Heart left ventricle (tissue), 16 donors: ENCODE data around the gene NCKAP5L. TPM values are rescaled to one million over a fixed set of nuclear protein-coding genes. Genes with fewer than 3 reads are reported as not detected.

Experiments
- ATAC-seq, 4 donors: fragments of 200-7000 bp; cut with Tn5 transposase; one replicate each; pipeline ENCODE4 v1.9.1; 2020 to 2022; ENCODE audit warnings: moderate library complexity in 4 of 4, mild to moderate bottlenecking in 3 of 4, moderate number of reproducible peaks in 1 of 4
- DNase-seq, 5 donors: peaks; one replicate each; pipeline ENCODE4 v3.0.0-alpha.2; 2020
- H3K27ac ChIP-seq, 12 donors: fragments of 200-600 bp; sonication (generic) in 4 of 12; one replicate each; pipeline versions ENCODE4 v1.5.0 to v1.8.0; 2016 to 2022; ENCODE audit warnings: mild to moderate bottlenecking in 2 of 12
- H3K27me3 ChIP-seq, 9 donors: fragments of 200-600 bp; sonication (generic) in 2 of 9; one replicate each; pipeline versions ENCODE4 v1.5.1 to v1.8.0; 2016 to 2022; ENCODE audit warnings: mild to moderate bottlenecking in 3 of 9
- H3K36me3 ChIP-seq, 9 donors: fragments of 200-600 bp; sonication (generic) in 2 of 9; one replicate each; pipeline versions ENCODE4 v1.5.0 to v1.8.0; 2018 to 2022; ENCODE audit warnings: mild to moderate bottlenecking in 2 of 9
- H3K4me1 ChIP-seq, 12 donors: fragments of 200-600 bp; sonication (generic) in 4 of 12; one replicate each; pipeline versions ENCODE4 v1.5.0 to v1.8.0; 2016 to 2022; ENCODE audit warnings: mild to moderate bottlenecking in 3 of 12
- H3K4me3 ChIP-seq, 12 donors: fragments of 200-600 bp; sonication (generic) in 4 of 12; one replicate each; pipeline versions ENCODE4 v1.5.0 to v1.8.0; 2017 to 2022; ENCODE audit warnings: mild to moderate bottlenecking in 9 of 12, moderate library complexity in 4 of 12
- H3K9me3 ChIP-seq, 12 donors: fragments of 200-600 bp; sonication (generic) in 4 of 12; one replicate each; pipeline versions ENCODE4 v1.5.0 to v1.8.0; 2016 to 2022; ENCODE audit warnings: mild to moderate bottlenecking in 1 of 12
- POLR2A ChIP-seq, 2 donors: fragments of 450-650 bp; IDR thresholded peaks; one replicate each; pipeline ENCODE4 v1.6.1; 2017; ENCODE audit warnings: antibody characterized with exemption in 2 of 2, mild to moderate bottlenecking in 2 of 2, moderate library complexity in 2 of 2
- WGBS, 4 donors: extraction: QIAGEN DNeasy Blood & Tissue Kit in 2 of 4; methylation state at CpG; one replicate each; pipeline versions ENCODE4 v1.1.5 to v1.1.7; 2013 to 2018; 5-methylcytosine and 5-hydroxymethylcytosine counted together
- intact Hi-C, 10 donors: fragments of 100-400 bp; cut with DNase I; formaldehyde crosslinking; loops; one replicate each; pipeline versions ENCODE4 v1.11.1 to v1.14.2; 2022
- polyA plus RNA-seq, 2 donors: library from polyadenylated mRNA; stranded (reverse); fragments of 200-250 nt; gene quantifications; one replicate each; pipeline ENCODE4 v1.2.3, GENCODE V29; 2013
- total RNA-seq, 9 donors: library from RNA; depleted of rRNA in 2 of 9; stranded (reverse); fragments of >200 nt in 2 of 9; fragmentation: NEBNext Ultra II Directional in 3 of 9; extraction: Animal tissue kit (Norgen Biotek cat#: 25700) in 3 of 9; gene quantifications; one replicate each; pipeline versions ENCODE4 v1.1.0 to v1.2.4, GENCODE V29; 2016 to 2023
- TF ChIP-seq, protein P1 (sequence below), 12 donors: fragments of 200-600 bp; sonication (generic) in 4 of 12; IDR thresholded peaks; one replicate each; pipeline versions ENCODE4 v1.5.0 to v1.8.0; 2018 to 2022; ENCODE audit warnings: antibody characterized with exemption in 12 of 12, mild to moderate bottlenecking in 5 of 12
- donor health status: ischemic (EF 13 %, LVEDD 7.1; RV severe dilation, severe dysfunction).
- donor health status: healthy with polysubstance abuse.
- donor health status: DM: no; HTN: yes; CAD: no.
- donor health status: DM: no; HTN: no; CAD: no.
- donor health status: ischemic (EF 25% LVEDD 6.9; RV normal size, moderate dysfunction).
- donor health status: ischemic (EF 25% LVEDD 5.7; RV mildly dilated, moderate dysfunction).
- donor health status: healthy.
- donor health status: DM: yes; HTN: yes; CAD: no.
- donor health status: ischemic (EF 35%, LVEDD 5.7; RV mildly dilated, moderate dysfunction).
- donor health status: nonischemic (EF 11% LVEDD 7.7; RV severe dilation, severe dysfunction).
- donor health status: DM: yes; HTN: yes; CAD: no.
- donor health status: PGD.
- donor health status: ischemic (EF 29% LVEDD 5.4; RV normal size, mild dysfunction).
- donor health status: nonischemic (EF 23%, LVEDD 6.1; RV moderate dilation, normal function).

Gene NCKAP5L
- total and polyA plus RNA-seq, 11 donors, result 14.1 to 35.0 (median 25.0) TPM

DNA sequence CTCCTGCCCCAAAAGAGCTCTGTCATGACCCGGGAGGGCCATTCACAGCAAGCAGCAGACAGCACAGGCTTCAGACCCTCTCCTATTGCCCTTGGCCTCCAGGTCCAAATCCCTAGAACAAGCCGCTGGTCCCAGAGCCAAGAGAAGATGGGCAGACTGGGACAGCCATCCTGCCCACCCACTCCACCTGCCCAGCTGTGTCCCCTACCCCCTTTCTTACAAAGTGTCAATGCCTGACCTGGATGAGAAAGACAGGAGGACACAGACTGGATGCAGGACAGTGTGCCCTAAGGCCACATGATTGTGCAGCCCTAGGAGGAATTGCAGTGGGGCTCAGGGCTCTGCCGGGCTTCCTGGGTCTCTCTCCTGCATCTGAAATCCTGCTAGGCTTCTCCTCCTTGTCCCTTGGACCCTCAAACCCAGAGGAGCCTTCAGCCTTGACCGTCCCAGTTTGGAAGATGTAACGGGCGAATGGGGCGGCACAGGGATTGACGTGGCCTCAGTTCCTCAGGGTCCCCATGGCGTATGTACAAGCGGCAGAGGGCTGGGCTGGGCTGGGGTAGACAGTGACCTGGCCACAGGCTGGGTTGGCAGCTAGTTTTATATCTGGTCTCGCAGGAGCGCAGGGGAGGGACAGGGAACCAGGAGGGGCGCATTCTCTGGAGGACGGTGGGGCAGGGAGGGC lies 41.7 kb upstream of the NCKAP5L start:
- peaks cover 0 to 6% (median 0%) of the 10 kb centered on the region in 9 donors for H3K27me3 ChIP-seq
- H3K9me3 ChIP-seq, result no peaks in the 10 kb centered on the region
- intact Hi-C loops, result loop anchor here (2.0 to 10.0 kb wide), 11 partner anchors 72 to 202 kb away; partner anchors contain the start of genes ASIC1 (in 8 of the 10) and AQP5 (in 1 of the 10)
- H3K4me3 ChIP-seq, result no peak overlapping the region
- no peak for DNase-seq
- TF ChIP-seq, protein P1, sequence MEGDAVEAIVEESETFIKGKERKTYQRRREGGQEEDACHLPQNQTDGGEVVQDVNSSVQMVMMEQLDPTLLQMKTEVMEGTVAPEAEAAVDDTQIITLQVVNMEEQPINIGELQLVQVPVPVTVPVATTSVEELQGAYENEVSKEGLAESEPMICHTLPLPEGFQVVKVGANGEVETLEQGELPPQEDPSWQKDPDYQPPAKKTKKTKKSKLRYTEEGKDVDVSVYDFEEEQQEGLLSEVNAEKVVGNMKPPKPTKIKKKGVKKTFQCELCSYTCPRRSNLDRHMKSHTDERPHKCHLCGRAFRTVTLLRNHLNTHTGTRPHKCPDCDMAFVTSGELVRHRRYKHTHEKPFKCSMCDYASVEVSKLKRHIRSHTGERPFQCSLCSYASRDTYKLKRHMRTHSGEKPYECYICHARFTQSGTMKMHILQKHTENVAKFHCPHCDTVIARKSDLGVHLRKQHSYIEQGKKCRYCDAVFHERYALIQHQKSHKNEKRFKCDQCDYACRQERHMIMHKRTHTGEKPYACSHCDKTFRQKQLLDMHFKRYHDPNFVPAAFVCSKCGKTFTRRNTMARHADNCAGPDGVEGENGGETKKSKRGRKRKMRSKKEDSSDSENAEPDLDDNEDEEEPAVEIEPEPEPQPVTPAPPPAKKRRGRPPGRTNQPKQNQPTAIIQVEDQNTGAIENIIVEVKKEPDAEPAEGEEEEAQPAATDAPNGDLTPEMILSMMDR (IDR thresholded peaks at IDR 0.05), result no peak
- TF ChIP-seq POLR2A (IDR thresholded peaks at IDR 0.05), result no peak
- no peak for ATAC-seq
- peaks cover 4 to 46% (median 29%) of the 10 kb centered on the region in 12 donors for H3K4me1 ChIP-seq
- H3K27ac ChIP-seq, result peak overlapping the region in 9 of 12 donors; percentile 24 to 78 (median 73)
- WGBS, 4 donors, result 86 to 94% (median 88%) methylated on average over 13 to 14 of the region's 14 CpGs
- H3K36me3 ChIP-seq, result no peaks in the 10 kb centered on the region

DNA sequence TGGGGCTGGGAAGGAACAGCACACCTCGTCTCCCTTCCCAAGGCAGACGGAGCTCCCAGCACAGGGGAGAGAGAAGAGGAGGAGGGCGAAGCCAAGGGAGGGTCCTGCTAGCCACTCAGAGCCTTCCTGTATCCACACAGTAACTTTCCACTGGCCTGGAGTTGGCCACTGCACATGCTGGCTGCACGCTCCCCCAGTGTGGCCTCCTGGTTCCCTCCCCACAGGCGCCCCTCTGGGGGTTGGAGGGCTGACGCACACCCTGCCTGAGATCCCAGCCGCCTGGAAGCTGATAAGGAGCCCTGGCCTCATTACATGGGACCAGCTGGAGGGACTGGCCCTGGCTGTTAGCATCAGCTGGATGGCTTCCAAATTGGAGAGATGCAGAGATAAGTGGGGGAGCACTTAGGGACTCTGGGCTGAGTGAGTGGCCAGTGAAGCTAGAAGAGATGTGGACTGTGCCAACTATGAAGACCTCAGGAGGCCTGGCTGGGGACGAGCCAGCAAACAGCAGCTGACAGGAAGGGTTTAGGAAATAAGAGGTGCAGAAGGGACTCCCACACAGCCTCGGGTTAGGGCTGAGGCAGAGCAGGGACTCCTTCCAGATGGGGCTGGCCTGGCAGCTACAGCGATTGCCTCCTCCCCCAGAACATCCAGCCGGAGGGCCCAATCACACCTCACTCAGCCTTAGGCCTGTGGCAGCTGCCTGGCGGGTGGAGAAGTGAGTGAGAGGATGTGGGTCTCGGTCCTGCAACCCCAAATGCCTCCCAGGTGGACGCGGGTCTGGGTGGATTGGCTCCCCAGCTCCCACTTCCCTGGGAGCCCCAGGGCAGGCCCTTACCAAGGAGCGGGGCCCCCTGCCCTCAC lies 41.0 kb upstream of the NCKAP5L start:
- peaks cover 0 to 6% (median 0%) of the 10 kb centered on the region in 9 donors for H3K27me3 ChIP-seq
- H3K4me1 ChIP-seq, result peaks cover 4 to 46% (median 29%) of the 10 kb centered on the region in 12 donors
- H3K36me3 ChIP-seq, result no peaks in the 10 kb centered on the region
- intact Hi-C loops, result loop anchor here (2.0 to 10.0 kb wide), 10 partner anchors 73 to 203 kb away; partner anchors contain the start of genes ASIC1 (in 7 of the 10) and AQP5 (in 1 of the 10)
- H3K27ac ChIP-seq, result peak overlapping the region in 11 of 12 donors; percentile 19 to 78 (median 69)
- no peaks in the 10 kb centered on the region for H3K9me3 ChIP-seq
- WGBS, 4 donors, result 2 to 13% (median 7%) methylated on average over 11 to 16 of the region's 16 CpGs
- peak; percentile 93 to 96 (median 94) for DNase-seq
- peak; percentile 92 to 97 (median 94) for ATAC-seq
- TF ChIP-seq, protein P1 (IDR thresholded peaks at IDR 0.05), result no peak
- TF ChIP-seq POLR2A (IDR thresholded peaks at IDR 0.05), result no peak
- H3K4me3 ChIP-seq, result no peak overlapping the region

DNA sequence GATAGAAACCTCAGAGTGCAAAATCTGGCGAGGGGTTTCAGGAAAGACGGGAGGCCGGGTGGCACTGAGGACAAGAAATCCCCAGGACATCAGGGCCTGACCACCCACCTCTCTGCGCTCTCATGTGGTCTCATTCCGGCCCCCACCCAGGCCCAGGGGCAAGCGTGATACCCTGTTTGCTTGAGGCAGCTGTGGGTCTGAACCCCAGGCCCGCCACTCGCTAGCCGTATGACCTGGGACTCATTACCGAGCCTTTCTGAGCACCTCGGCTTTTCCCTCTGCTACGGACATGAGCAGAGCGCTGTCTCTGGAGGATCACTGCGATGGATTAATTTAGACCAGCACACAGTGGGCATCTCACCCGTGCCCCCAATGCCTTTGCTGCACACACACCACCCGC lies 40.2 kb upstream of the NCKAP5L start:
- TF ChIP-seq, protein P1 (IDR thresholded peaks at IDR 0.05), result no peak
- TF ChIP-seq POLR2A (IDR thresholded peaks at IDR 0.05), result no peak
- Histone ChIP-seq H3K4me1 (peaks cover 4 to 45% (median 29%) of the 10 kb centered on the region in 12 donors), H3K4me3 (no peak overlapping the region), H3K36me3 (no peaks in the 10 kb centered on the region), H3K9me3 (no peaks in the 10 kb centered on the region), H3K27me3 (peaks cover 0 to 6% (median 0%) of the 10 kb centered on the region in 9 donors), H3K27ac (peak overlapping the region in 11 of 12 donors; percentile 19 to 78 (median 69))
- ATAC-seq (no peak), DNase-seq (peak in 1 of 5 donors; percentile 36)
- intact Hi-C loops, result loop anchor here (2.0 to 10.0 kb wide), 10 partner anchors 74 to 204 kb away; partner anchors contain the start of genes ASIC1 (in 7 of the 10) and AQP5 (in 1 of the 10)
- WGBS, 4 donors, result 52 to 66% (median 60%) methylated on average over 11 to 16 of the region's 16 CpGs
